Right atrium auricular region (tissue), 2 donors: ENCODE data around the gene TNFAIP8L3. TPM values are rescaled to one million over a fixed set of nuclear protein-coding genes. Genes with fewer than 3 reads are reported as not detected.

Source experiments
- DNase-seq: peaks from one replicate; pipeline ENCODE4 v3.0.0-alpha.2; 2019; ENCODE audit warnings: low spot score
- H3K27ac ChIP-seq, 2 donors: fragments of 200-600 bp; sonication (generic); 1 replicate in 1 of 2; 2 replicates in 1 of 2; pipeline ENCODE4 v1.5.1; 2016 to 2019
- H3K27me3 ChIP-seq, 2 donors: fragments of 200-600 bp; sonication (generic); one replicate each; pipeline versions ENCODE4 v1.5.1 to v1.6.0; 2017 to 2019
- H3K36me3 ChIP-seq: fragments of 200-600 bp; sonication (generic); one replicate; pipeline ENCODE4 v1.5.1; 2016
- H3K4me1 ChIP-seq, 2 donors: fragments of 200-600 bp; sonication (generic); one replicate each; pipeline versions ENCODE4 v1.5.1 to v1.6.0; 2017 to 2019
- H3K4me3 ChIP-seq, 2 donors: fragments of 200-600 bp; sonication (generic); 1 replicate in 1 of 2; 2 replicates in 1 of 2; pipeline ENCODE4 v1.5.1; 2017 to 2019; ENCODE audit warnings: mild to moderate bottlenecking in 1 of 2, moderate library complexity in 1 of 2
- H3K9me3 ChIP-seq, 2 donors: fragments of 200-600 bp; sonication (generic); one replicate each; pipeline ENCODE4 v1.5.1; 2019
- total RNA-seq, 2 donors: library from RNA; depleted of rRNA; stranded (reverse); fragments of >200 nt; gene quantifications; one replicate each; pipeline ENCODE4 v1.1.0, GENCODE V29; 2016
- TF ChIP-seq, protein P1 (sequence below), 2 donors: fragments of 200-600 bp; sonication (generic); IDR thresholded peaks; one replicate each; pipeline ENCODE4 v1.5.1; 2019; ENCODE audit warnings: antibody characterized with exemption in 2 of 2

TNFAIP8L3 gene
- total RNA-seq, 2 donors from 2014 or later = 1.2 to 7.7 TPM

- Histone ChIP-seq H3K27me3 (no peaks in the 10 kb centered on the region), H3K36me3 (no peaks in the 10 kb centered on the region), H3K27ac (peak overlapping the region in 1 of 2 donors; percentile 26), H3K4me1 (peaks cover 0 to 18% of the 10 kb centered on the region in 2 donors), H3K4me3 (no peak overlapping the region), H3K9me3 (no peaks in the 10 kb centered on the region)
- no peak for DNase-seq
- TF ChIP-seq, protein P1, sequence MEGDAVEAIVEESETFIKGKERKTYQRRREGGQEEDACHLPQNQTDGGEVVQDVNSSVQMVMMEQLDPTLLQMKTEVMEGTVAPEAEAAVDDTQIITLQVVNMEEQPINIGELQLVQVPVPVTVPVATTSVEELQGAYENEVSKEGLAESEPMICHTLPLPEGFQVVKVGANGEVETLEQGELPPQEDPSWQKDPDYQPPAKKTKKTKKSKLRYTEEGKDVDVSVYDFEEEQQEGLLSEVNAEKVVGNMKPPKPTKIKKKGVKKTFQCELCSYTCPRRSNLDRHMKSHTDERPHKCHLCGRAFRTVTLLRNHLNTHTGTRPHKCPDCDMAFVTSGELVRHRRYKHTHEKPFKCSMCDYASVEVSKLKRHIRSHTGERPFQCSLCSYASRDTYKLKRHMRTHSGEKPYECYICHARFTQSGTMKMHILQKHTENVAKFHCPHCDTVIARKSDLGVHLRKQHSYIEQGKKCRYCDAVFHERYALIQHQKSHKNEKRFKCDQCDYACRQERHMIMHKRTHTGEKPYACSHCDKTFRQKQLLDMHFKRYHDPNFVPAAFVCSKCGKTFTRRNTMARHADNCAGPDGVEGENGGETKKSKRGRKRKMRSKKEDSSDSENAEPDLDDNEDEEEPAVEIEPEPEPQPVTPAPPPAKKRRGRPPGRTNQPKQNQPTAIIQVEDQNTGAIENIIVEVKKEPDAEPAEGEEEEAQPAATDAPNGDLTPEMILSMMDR (IDR thresholded peaks at IDR 0.05) = no peak
Measured at GRCh38 chr15:51110171-51110570, 15.5 kb upstream of the TNFAIP8L3 start.

GRCh38 chr15:51108933-51109550, 14.3 kb upstream of the TNFAIP8L3 start:
- Histone ChIP-seq H3K27me3 (no peaks in the 10 kb centered on the region), H3K4me3 (no peak overlapping the region), H3K4me1 (peaks cover 0 to 21% of the 10 kb centered on the region in 2 donors), H3K27ac (peak overlapping the region; percentile 1 to 26), H3K9me3 (no peaks in the 10 kb centered on the region), H3K36me3 (no peaks in the 10 kb centered on the region)
- TF ChIP-seq, protein P1 (IDR thresholded peaks at IDR 0.05) = no peak
- no peak for DNase-seq

- peaks cover 0 to 24% of the 10 kb centered on the region in 2 donors for H3K4me1 ChIP-seq
- no peak for DNase-seq
- H3K27ac ChIP-seq = no peak overlapping the region
- no peak overlapping the region for H3K4me3 ChIP-seq
- H3K27me3 ChIP-seq = no peaks in the 10 kb centered on the region
- no peaks in the 10 kb centered on the region for H3K36me3 ChIP-seq
- TF ChIP-seq, protein P1 (IDR thresholded peaks at IDR 0.05) = no peak
- H3K9me3 ChIP-seq = no peaks in the 10 kb centered on the region
Measured at GRCh38 chr15:51107612-51108011, 12.9 kb upstream of the TNFAIP8L3 start.

- H3K9me3 ChIP-seq = no peaks in the 10 kb centered on the region
- DNase-seq = no peak
- H3K4me3 ChIP-seq = no peak overlapping the region
- no peaks in the 10 kb centered on the region for H3K27me3 ChIP-seq
- no peaks in the 10 kb centered on the region for H3K36me3 ChIP-seq
- TF ChIP-seq, protein P1 (IDR thresholded peaks at IDR 0.05) = no peak
- H3K4me1 ChIP-seq = peaks cover 0 to 24% of the 10 kb centered on the region in 2 donors
- H3K27ac ChIP-seq = no peak overlapping the region
Measured at GRCh38 chr15:51106481-51106880, 11.8 kb upstream of the TNFAIP8L3 start.

DNA sequence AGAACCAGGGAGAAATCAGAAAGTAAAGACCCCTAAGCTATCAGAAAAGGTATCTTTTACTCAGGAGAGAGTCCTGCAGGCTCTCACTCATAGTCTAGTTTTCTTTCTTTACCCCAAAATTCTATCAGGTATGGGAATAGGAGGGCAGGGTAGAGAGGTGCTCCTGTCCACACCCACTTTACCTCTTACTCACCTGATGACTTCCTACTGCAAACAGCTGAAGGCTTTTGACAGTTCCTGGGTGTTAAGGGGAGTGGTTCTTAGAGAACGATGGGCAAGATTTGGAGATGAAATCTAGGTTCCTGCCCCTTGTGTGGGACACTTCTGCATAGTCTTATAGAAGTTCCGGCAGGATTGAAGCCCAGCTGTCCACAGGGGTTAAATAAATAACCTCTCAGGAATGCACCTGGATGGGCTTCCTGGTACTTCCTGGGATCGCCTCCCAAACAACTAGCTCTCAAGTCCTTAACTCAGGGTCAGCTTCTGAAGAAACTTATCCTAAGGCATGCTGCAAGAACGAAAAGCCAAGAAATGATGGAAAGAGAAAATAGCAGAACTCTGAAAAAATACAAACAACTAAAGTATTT, 10.8 kb upstream of the TNFAIP8L3 start:
- peaks cover 0 to 24% of the 10 kb centered on the region in 2 donors for H3K4me1 ChIP-seq
- no peak overlapping the region for H3K27ac ChIP-seq

More for the DNA sequence above, 10.8 kb upstream of the TNFAIP8L3 start:
- Histone ChIP-seq H3K36me3 (no peaks in the 10 kb centered on the region), H3K27me3 (no peaks in the 10 kb centered on the region), H3K9me3 (no peaks in the 10 kb centered on the region), H3K4me3 (no peak overlapping the region)
- DNase-seq = no peak
- TF ChIP-seq, protein P1 (IDR thresholded peaks at IDR 0.05) = no peak
